A549 (cell line): ENCODE measurements around the gene IFT57.

Experiments used
- CTCF ChIP-seq: fragments of >200 bp; sonication (Bioruptor Twin); formaldehyde crosslinking; IDR thresholded peaks from 3 replicates; pipeline ENCODE4 v1.5.1; 2016
- EHMT2 ChIP-seq: fragments of 200-600 bp; sonication (generic); IDR thresholded peaks from 2 replicates; pipeline ENCODE4 v1.6.1; 2016; ENCODE audit warnings: antibody characterized with exemption, low read depth, mild to moderate bottlenecking, moderate library complexity
- ELK1 ChIP-seq: fragments of 150-350 bp; IDR thresholded peaks from 2 replicates; pipeline ENCODE4 v1.6.1; 2014; ENCODE audit warnings: low read depth, mild to moderate bottlenecking, low read length
- HOXA7 ChIP-seq: fragments of 250-450 bp; sonication (Bioruptor Pico); IDR thresholded peaks from 2 replicates; pipeline ENCODE4 v1.5.0; 2020; ENCODE audit warnings: mild to moderate bottlenecking, moderate library complexity
- JUNB ChIP-seq: fragments of >200 bp; sonication (Bioruptor Twin); formaldehyde crosslinking; IDR thresholded peaks from 2 replicates; pipeline ENCODE4 v1.6.1; 2016
- NR3C1 ChIP-seq: fragments of >200 bp; sonication (Bioruptor Twin); formaldehyde crosslinking; IDR thresholded peaks from 3 replicates; pipeline ENCODE4 v1.6.1; 2017
- POLR2A ChIP-seq: IDR thresholded peaks from 2 replicates; pipeline ENCODE4 v1.6.1; 2012; ENCODE audit warnings: mild to moderate bottlenecking, low read length
- SMC3 ChIP-seq: fragments of >200 bp; sonication (Bioruptor Twin); formaldehyde crosslinking; IDR thresholded peaks from 3 replicates; pipeline ENCODE4 v1.6.1; 2018; ENCODE audit warnings: inconsistent platforms

GRCh38 chr3:108202834-108203233 is 19.4 kb downstream of the IFT57 start:
- TF ChIP-seq CTCF (no peak), POLR2A (no peak), EHMT2 (no peak), HOXA7 (CRISPR knock-in tag) (no peak), JUNB (no peak), ELK1 (no peak), SMC3 (no peak), NR3C1 (no peak)
